ENCODE results near the gene ST6GALNAC6. TPM values are rescaled to one million over a fixed set of nuclear protein-coding genes. Genes with fewer than 3 reads are reported as not detected.
"Not testable (repeated sequence)": the region's sequence is repeated elsewhere in the genome, so short reads cannot be mapped to it uniquely, and the experiment has no call there.

The ST6GALNAC6 gene
- polyA plus RNA-seq, 4 donors: 41.4 to 53.1 (median 47.2) TPM

DNA sequence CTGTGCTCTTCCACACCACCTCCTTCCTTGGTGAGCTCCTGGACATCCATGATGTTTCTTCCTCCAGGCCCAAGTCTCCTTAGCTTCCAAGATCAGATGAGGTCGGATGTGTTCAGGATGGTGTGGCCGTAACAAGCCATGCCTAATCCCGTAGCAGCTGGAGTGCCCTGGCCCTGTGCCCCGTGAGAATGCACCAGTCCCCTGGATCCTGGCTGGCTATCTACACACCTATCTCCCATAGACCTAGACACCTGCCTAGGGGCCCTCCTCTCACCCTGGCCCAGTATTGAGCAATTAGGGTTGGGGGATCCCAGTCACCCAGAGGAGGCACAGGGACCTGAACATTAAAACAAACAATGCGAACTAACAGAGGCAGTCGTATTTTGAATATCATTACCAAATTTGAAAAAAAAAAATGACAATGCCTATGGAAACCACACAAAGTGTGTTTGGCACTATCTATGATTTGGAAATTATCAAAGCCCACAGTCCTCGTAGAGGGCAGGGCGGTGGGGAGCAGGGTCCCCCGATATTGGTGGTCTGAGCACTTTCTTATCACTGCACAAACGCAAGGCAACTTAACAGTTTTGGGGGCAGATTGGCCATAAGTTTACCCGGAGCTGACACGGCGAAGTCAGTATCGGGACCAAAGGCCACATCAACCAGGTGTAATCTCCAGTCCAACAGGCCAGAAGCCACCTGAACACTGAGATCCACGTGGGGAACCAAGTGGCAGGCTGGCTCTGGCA lies 58.1 kb downstream of the ST6GALNAC6 start:
- no peak for DNase-seq (ENCODE audit: low read depth in 4 of 4, low spot score in 2 of 4)

DNA sequence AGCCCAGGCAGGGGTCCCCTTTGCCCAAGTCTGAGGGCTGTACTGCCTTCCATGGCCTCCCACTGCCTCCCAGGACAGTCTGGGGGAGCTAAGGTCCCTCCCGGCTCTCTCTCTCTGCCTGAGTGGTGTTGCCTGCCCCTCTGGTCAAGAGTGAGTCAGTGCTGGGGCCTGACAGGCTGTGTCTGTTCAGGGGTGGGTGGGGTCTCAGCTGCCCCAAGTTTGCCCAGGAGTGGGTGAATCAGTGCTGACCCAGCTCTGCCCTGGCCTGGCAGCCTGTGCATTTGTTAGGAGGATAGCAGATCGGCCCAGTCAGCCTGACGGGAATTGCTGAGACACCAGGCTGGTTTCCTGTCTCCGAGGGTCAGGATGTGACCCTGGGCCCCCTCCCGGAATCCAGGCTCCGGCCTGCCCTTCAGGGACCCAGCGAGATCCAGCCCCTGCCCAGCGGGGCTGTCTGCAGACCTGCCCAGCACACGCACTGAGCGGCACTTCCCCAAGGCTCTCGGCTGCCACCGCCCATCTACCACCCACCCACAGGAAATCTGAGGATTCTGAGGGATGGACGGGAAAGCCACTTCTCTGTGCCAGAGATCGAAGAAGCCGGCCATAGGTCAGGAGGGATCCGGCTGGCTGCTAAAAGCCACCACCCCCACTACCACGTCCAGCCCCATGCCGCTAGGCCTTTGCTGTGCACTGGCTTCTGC lies 60.9 kb downstream of the ST6GALNAC6 start:
- DNase-seq (ENCODE audit: low read depth in 4 of 4, low spot score in 2 of 4): no peak

DNA sequence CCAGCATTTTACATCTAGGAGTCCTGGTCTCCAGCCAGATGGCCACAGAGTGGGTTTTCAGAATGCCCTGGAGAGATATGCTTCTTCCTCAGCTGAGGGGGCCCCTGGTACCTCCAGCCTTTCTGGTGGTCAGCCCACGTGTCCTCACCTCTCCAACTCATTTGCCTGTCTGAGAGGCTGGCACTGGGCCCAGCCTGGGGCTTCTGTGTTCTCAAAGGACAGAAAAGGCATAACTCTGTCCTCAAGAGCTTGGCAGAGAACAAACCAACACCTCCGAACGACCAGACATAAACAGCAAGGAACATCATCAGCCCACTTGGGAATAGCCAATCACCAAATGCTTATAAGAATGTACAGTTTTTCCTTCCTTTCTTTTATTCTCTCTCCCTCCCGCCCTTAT lies 62.1 kb downstream of the ST6GALNAC6 start:
- DNase-seq (ENCODE audit: low read depth in 4 of 4, low spot score in 2 of 4): no peak

DNA sequence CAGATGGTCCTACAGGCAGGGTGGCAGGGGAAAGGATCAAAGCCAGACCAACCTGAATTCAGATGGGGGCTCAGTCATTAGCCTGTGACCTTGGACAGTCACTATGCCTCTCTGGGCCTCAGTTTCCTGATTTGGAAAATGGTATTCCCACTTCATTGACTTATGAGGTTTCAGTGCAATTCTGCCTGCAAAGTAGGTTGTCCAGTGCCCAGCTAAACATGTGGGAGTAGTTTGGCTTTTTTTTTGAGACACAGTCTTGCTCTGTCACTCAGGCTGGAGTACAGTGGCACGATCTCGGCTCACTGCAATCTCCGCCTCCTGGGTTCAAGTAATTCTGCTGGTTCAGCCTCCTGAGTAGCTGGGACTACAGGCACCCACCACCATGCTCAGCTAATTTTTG lies 62.8 kb downstream of the ST6GALNAC6 start:
- not testable (repeated sequence) for DNase-seq (ENCODE audit: low read depth in 4 of 4, low spot score in 2 of 4)

DNA sequence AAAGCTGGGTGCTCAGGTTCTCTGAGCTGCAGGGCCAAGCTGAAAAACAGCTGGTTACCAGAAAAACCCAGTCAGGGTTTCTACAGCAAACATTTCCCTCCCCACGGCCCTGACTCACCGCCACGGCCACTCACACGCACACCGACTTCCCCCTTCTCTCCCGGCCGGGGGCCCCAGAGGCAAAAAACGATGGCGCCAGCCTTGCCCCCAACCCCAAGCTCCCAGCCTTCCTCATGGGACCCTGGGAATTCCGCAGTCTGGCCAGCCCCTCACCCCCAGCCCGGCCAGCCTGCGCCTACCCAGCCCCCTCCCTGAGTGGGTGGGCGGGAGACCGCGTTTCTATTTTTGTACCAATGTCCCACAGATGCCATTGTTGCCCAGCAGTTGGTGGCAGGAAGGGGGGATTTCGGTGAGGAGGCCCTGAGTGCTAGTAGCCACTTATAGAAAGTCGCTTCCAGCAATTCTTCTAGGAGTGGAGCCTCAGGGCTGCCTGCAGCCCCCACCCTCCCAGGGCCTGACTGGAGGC lies 63.3 kb downstream of the ST6GALNAC6 start:
- DNase-seq (ENCODE audit: low read depth in 4 of 4, low spot score in 2 of 4): no peak

Other genes starting within 250 kb of the ST6GALNAC6 start
- gene CFAP157, start 192.6 kb downstream of the ST6GALNAC6 start, polyA plus RNA-seq (ENCODE audit: insufficient read length in 4 of 4): 1 to 10 TPM; 2.6 to 7.7 (median 5.4) TPM
- gene PTRH1, start 183.9 kb downstream of the ST6GALNAC6 start, polyA plus RNA-seq (ENCODE audit: insufficient read length in 4 of 4): 10 to 100 TPM in 3 of 4 donors, 1 to 10 TPM in 1; 7.4 to 21.6 (median 14.2) TPM
- under 1 TPM; 0.20 to 0.30 (median 0.27) TPM for gene TTC16, start 183.5 kb downstream of the ST6GALNAC6 start, polyA plus RNA-seq (ENCODE audit: insufficient read length in 4 of 4)
- gene TOR2A, start 164.3 kb downstream of the ST6GALNAC6 start, polyA plus RNA-seq (ENCODE audit: insufficient read length in 4 of 4): 10 to 100 TPM; 13.7 to 21.6 (median 16.8) TPM
- 10 to 100 TPM; 13.8 to 18.6 (median 16.0) TPM for gene SH2D3C, start 120.9 kb downstream of the ST6GALNAC6 start, polyA plus RNA-seq (ENCODE audit: insufficient read length in 4 of 4)
- gene CDK9, start 113.6 kb downstream of the ST6GALNAC6 start, polyA plus RNA-seq (ENCODE audit: insufficient read length in 4 of 4): 10 to 100 TPM; 63.5 to 84.3 (median 72.4) TPM
- gene FPGS, start 96.7 kb downstream of the ST6GALNAC6 start, polyA plus RNA-seq (ENCODE audit: insufficient read length in 4 of 4): 10 to 100 TPM; 40.7 to 55.2 (median 48.9) TPM
- gene ENG, start 44.9 kb downstream of the ST6GALNAC6 start, polyA plus RNA-seq (ENCODE audit: insufficient read length in 4 of 4): 100 to 1,000 TPM in 1 of 4 donors, 10 to 100 TPM in 3; 74.4 to 112 (median 80.8) TPM
- gene AK1, start 21.9 kb downstream of the ST6GALNAC6 start, polyA plus RNA-seq (ENCODE audit: insufficient read length in 4 of 4): 10 to 100 TPM; 38.3 to 60.4 (median 48.1) TPM
- gene ST6GALNAC4, start 17.4 kb upstream of the ST6GALNAC6 start, polyA plus RNA-seq (ENCODE audit: insufficient read length in 4 of 4): 10 to 100 TPM; 10.4 to 17.2 (median 13.7) TPM
- gene PIP5KL1, start 31.2 kb upstream of the ST6GALNAC6 start, polyA plus RNA-seq (ENCODE audit: insufficient read length in 4 of 4): 1 to 10 TPM; 1.1 to 2.8 (median 2.3) TPM
- 10 to 100 TPM; 35.4 to 42.3 (median 37.2) TPM for gene DPM2, start 38.3 kb upstream of the ST6GALNAC6 start, polyA plus RNA-seq (ENCODE audit: insufficient read length in 4 of 4)
- 10 to 100 TPM; 34.0 to 46.4 (median 38.3) TPM for gene EEIG1, start 81.4 kb upstream of the ST6GALNAC6 start, polyA plus RNA-seq (ENCODE audit: insufficient read length in 4 of 4)
- 10 to 100 TPM in 3 of 4 donors, 1 to 10 TPM in 1; 9.5 to 12.0 (median 10.6) TPM for gene NAIF1, start 167.7 kb upstream of the ST6GALNAC6 start, polyA plus RNA-seq (ENCODE audit: insufficient read length in 4 of 4)
- gene SLC25A25, start 168.6 kb upstream of the ST6GALNAC6 start, polyA plus RNA-seq (ENCODE audit: insufficient read length in 4 of 4): 10 to 100 TPM; 12.7 to 15.8 (median 13.9) TPM
- gene PTGES2, start 228.1 kb upstream of the ST6GALNAC6 start, polyA plus RNA-seq (ENCODE audit: insufficient read length in 4 of 4): 10 to 100 TPM; 36.7 to 71.6 (median 58.3) TPM
- 1 to 10 TPM in 3 of 4 donors, under 1 TPM in 1; 0.29 to 1.8 (median 1.1) TPM for gene LCN2, start 249.8 kb upstream of the ST6GALNAC6 start, polyA plus RNA-seq (ENCODE audit: insufficient read length in 4 of 4)

Data from left renal cortex interstitium (tissue), 4 donors.